Uterus (tissue), 4 donors: ENCODE measurements around the gene PRTFDC1. TPM values are rescaled to one million over a fixed set of nuclear protein-coding genes. Genes with fewer than 3 reads are reported as not detected.

Source experiments
- DNase-seq, 2 donors: peaks; one replicate each; pipeline ENCODE4 v3.0.0-alpha.2; 2019 to 2020
- H3K27ac ChIP-seq, 2 donors: fragments of 200-600 bp; sonication (generic); 1 replicate in 1 of 2; 2 replicates in 1 of 2; pipeline ENCODE4 v1.5.1; 2016 to 2018
- H3K27me3 ChIP-seq, 2 donors: fragments of 200-600 bp; sonication (generic); one replicate each; pipeline ENCODE4 v1.5.1; 2018 to 2019; ENCODE audit warnings: control low read depth in 1 of 2
- H3K36me3 ChIP-seq, 2 donors: fragments of 200-600 bp; sonication (generic); one replicate each; pipeline ENCODE4 v1.5.1; 2019; ENCODE audit warnings: control low read depth in 1 of 2
- H3K4me1 ChIP-seq, 2 donors: fragments of 200-600 bp; sonication (generic); one replicate each; pipeline ENCODE4 v1.5.1; 2018 to 2019; ENCODE audit warnings: control low read depth in 1 of 2
- H3K4me3 ChIP-seq, 2 donors: fragments of 200-600 bp; sonication (generic); 1 replicate in 1 of 2; 2 replicates in 1 of 2; pipeline ENCODE4 v1.5.1; 2018 to 2019; ENCODE audit warnings: mild to moderate bottlenecking in 1 of 2
- H3K9me3 ChIP-seq, 2 donors: fragments of 200-600 bp; sonication (generic); one replicate each; pipeline ENCODE4 v1.5.1; 2019; ENCODE audit warnings: control low read depth in 1 of 2
- POLR2A ChIP-seq, 2 donors: fragments of 450-650 bp; IDR thresholded peaks; one replicate each; pipeline ENCODE4 v1.6.1; 2016; ENCODE audit warnings: antibody characterized with exemption in 2 of 2, mild to moderate bottlenecking in 1 of 2, moderate library complexity in 1 of 2
- intact Hi-C: fragments of 100-400 bp; cut with DNase I; formaldehyde crosslinking; loops from one replicate; pipeline ENCODE4 v1.15.1; 2023; ENCODE audit warnings: low total_unique reads
- total RNA-seq, 4 donors: library from RNA; depleted of rRNA in 3 of 4; stranded (reverse); fragments of >200 nt in 3 of 4; gene quantifications; one replicate each; pipeline versions ENCODE4 v1.1.0 to v1.2.4, GENCODE V29; 2014 to 2023
- TF ChIP-seq, protein P1 (sequence below), 4 experiments: fragments of 200-600 bp in 2 of 4; fragments of 450-650 bp in 2 of 4; sonication (generic) in 2 of 4; IDR thresholded peaks; one replicate each; pipeline ENCODE4 v1.5.1; 2016 to 2019; ENCODE audit warnings: antibody characterized with exemption in 4 of 4, mild to moderate bottlenecking in 2 of 4, moderate library complexity in 1 of 4
- donor health status: DM: yes; HTN: yes; CAD: no.

PRTFDC1 gene
- total RNA-seq, 4 donors from 2014 or later = 1.3 to 38.7 (median 20.3) TPM

DNA sequence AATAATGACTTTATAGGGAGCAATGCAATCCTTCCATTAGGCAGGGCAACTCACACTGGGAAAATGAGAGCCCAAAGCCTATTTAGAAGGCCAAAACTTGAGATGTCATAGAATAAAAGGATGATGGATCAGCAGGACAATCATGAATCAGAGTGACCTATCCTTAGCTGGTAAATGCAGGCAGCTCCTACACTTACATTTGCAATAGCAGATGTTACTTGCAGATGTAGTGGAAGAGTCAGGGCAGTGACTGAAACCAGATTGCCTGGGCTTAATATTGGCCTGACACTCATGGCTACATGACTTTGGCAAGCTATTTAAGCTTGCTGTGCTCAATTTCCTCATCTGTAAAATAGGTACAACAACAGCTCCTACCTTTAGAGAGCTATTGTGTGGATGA lies 98.7 kb downstream of the PRTFDC1 start:
- Histone ChIP-seq H3K4me3 (no peak overlapping the region), H3K4me1 (no peaks in the 10 kb centered on the region), H3K9me3 (no peaks in the 10 kb centered on the region), H3K27ac (no peak overlapping the region), H3K36me3 (no peaks in the 10 kb centered on the region), H3K27me3 (no peaks in the 10 kb centered on the region)
- TF ChIP-seq, protein P1, sequence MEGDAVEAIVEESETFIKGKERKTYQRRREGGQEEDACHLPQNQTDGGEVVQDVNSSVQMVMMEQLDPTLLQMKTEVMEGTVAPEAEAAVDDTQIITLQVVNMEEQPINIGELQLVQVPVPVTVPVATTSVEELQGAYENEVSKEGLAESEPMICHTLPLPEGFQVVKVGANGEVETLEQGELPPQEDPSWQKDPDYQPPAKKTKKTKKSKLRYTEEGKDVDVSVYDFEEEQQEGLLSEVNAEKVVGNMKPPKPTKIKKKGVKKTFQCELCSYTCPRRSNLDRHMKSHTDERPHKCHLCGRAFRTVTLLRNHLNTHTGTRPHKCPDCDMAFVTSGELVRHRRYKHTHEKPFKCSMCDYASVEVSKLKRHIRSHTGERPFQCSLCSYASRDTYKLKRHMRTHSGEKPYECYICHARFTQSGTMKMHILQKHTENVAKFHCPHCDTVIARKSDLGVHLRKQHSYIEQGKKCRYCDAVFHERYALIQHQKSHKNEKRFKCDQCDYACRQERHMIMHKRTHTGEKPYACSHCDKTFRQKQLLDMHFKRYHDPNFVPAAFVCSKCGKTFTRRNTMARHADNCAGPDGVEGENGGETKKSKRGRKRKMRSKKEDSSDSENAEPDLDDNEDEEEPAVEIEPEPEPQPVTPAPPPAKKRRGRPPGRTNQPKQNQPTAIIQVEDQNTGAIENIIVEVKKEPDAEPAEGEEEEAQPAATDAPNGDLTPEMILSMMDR (IDR thresholded peaks at IDR 0.05) = no peak
- TF ChIP-seq POLR2A (IDR thresholded peaks at IDR 0.05) = no peak
- intact Hi-C loops = no loop called here
- DNase-seq = no peak

DNA sequence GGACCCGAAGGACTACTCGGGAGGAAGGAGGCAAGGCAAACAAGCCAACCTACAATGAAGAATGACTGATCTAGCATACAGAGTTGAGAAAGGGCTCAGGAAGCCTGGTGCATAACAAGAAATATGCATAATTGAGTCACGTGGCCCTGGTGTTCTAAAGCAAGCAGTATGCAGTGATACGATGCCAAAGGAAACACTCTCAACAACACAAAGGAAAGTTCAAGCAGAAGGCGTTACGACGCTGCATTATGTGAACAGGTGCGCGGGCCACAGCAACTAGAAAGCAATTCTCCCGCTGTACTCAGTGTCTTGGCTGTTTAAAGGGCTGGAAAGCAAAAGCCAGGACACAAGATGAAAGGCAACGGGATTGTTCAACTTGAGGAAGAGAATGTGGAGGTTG lies 100.8 kb downstream of the PRTFDC1 start:
- H3K27ac ChIP-seq = no peak overlapping the region
- TF ChIP-seq, protein P1 (IDR thresholded peaks at IDR 0.05) = no peak
- no peak for TF ChIP-seq POLR2A (IDR thresholded peaks at IDR 0.05)
- no peak overlapping the region for H3K4me3 ChIP-seq
- no peaks in the 10 kb centered on the region for H3K9me3 ChIP-seq
- no peak for DNase-seq
- no peaks in the 10 kb centered on the region for H3K36me3 ChIP-seq
- intact Hi-C loops = no loop called here
- no peaks in the 10 kb centered on the region for H3K4me1 ChIP-seq
- no peaks in the 10 kb centered on the region for H3K27me3 ChIP-seq

DNA sequence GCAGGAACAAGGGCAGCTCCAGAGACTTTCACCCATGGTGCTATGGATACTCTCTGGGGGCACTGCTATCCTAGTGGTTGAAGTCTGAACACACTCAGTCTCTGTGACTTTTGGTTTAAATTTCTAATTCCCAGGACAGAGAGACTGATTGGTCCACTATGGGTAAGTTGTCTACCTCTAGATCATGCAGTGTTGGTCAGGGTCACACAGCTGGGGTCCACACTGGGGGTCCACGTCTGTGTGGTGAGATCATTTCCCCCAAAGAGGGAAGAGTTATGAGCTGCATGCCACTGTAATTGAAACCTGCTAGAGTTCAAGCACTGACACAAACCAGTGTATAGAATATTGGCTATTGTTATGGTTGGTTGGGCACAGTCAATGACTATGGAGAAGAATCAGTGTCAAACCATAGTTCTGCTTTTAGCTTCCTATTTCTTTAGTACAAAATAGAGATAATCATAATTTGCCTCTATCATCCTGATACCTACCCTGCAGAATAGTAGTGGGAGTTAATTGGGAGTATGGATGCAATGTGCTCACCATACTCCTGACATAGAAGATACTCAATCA lies 101.6 kb downstream of the PRTFDC1 start:
- Histone ChIP-seq H3K4me3 (no peak overlapping the region), H3K9me3 (no peaks in the 10 kb centered on the region), H3K27me3 (no peaks in the 10 kb centered on the region), H3K4me1 (no peaks in the 10 kb centered on the region), H3K27ac (no peak overlapping the region), H3K36me3 (no peaks in the 10 kb centered on the region)
- intact Hi-C loops = no loop called here
- no peak for TF ChIP-seq POLR2A (IDR thresholded peaks at IDR 0.05)
- TF ChIP-seq, protein P1 (IDR thresholded peaks at IDR 0.05) = no peak
- DNase-seq = no peak

DNA sequence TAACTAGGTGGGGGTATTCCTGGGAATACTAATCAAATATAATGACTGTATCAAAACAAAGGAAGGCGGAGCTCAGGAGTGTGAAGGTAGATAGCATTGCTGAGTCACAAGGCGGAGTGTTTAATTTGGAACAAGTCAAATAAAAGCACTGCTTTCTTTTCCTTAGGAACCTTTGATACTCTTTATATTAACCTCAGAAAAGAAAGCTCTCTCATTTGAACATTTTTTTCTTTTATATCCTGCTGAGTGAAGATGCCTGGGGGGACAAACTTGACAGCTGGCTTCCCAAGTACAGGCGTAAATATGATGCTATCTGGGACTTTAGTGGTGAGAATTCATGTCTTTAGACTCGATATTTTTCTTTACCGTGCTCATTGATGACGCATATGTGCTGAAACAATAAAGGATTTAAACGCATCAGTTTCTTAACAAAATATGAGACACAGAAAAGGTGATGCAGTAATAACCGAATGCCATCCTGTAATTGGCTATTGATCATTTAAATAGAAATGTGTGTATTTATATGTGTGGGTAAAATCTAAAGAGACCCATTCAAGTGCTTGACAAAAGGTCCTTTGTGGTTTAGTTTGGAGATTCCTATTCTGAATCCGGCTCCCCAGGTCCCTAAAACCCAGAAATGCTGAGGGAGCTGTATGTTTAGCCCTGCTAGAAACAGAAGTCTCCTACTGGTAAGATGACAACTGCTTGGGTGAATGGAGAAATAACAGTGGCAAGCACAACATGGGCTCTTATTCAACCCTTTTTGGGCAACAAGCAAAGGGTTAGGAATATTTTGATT lies 102.7 kb downstream of the PRTFDC1 start:
- no peak overlapping the region for H3K27ac ChIP-seq
- no peak overlapping the region for H3K4me3 ChIP-seq
- TF ChIP-seq POLR2A (IDR thresholded peaks at IDR 0.05) = no peak
- TF ChIP-seq, protein P1 (IDR thresholded peaks at IDR 0.05) = no peak
- H3K27me3 ChIP-seq = no peaks in the 10 kb centered on the region
- intact Hi-C loops = no loop called here
- H3K36me3 ChIP-seq = no peaks in the 10 kb centered on the region
- no peak for DNase-seq
- no peaks in the 10 kb centered on the region for H3K9me3 ChIP-seq
- H3K4me1 ChIP-seq = no peaks in the 10 kb centered on the region

DNA sequence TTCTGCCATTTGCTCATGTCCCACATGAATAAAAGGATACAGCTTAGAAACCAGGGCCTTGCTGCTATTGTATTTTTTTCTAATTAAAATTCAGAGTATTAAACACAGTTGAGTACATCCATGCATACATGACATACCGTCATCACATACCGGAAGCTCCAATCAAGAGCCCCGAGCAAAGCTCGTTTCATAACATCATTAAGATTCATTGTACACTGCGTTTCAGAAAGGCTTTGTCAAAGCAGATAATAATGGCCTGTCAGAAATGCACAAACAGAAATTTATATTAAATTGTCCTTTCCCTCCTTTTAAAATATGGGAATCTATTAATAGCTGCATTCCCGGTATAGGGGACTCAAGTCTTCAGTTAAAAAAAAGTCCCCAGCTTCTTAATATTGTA lies 103.4 kb downstream of the PRTFDC1 start:
- Histone ChIP-seq H3K27ac (no peak overlapping the region), H3K9me3 (no peaks in the 10 kb centered on the region), H3K36me3 (no peaks in the 10 kb centered on the region), H3K4me3 (no peak overlapping the region), H3K4me1 (no peaks in the 10 kb centered on the region), H3K27me3 (no peaks in the 10 kb centered on the region)
- TF ChIP-seq, protein P1 (IDR thresholded peaks at IDR 0.05) = no peak
- intact Hi-C loops = no loop called here
- DNase-seq = no peak
